Stimulated activated CD4-positive, alpha-beta T cell treated with anti-CD3 and anti-CD28 coated beads, Interleukin-2, amount 100 ng/mL, for 48 hours (primary cell): ENCODE results near the gene MAD2L2.

Source experiments
- DNase-seq, 2 donors: peaks; one replicate each; pipeline ENCODE4 v3.0.0-alpha.2; 2020

MAD2L2 gene

GRCh38 chr1:11652203-11652780, 28.7 kb downstream of the MAD2L2 start:
- no peak for DNase-seq

GRCh38 chr1:11651017-11651416, 29.9 kb downstream of the MAD2L2 start:
- no peak for DNase-seq

- peak; percentile 67 to 74 for DNase-seq
These were observed 30.5 kb downstream of the MAD2L2 start for GRCh38 chr1:11650331-11650991.

GRCh38 chr1:11649624-11650330, 31.2 kb downstream of the MAD2L2 start:
- DNase-seq: no peak

GRCh38 chr1:11649237-11649623, 31.7 kb downstream of the MAD2L2 start:
- no peak for DNase-seq

- peak; percentile 26 to 37 for DNase-seq
These were observed 32.2 kb downstream of the MAD2L2 start for GRCh38 chr1:11648732-11649158.

GRCh38 chr1:11648039-11648438, 32.9 kb downstream of the MAD2L2 start:
- DNase-seq: no peak

- DNase-seq: no peak
These were observed 33.6 kb downstream of the MAD2L2 start for GRCh38 chr1:11647333-11647732.

- DNase-seq: no peak
These were observed 34.6 kb downstream of the MAD2L2 start for GRCh38 chr1:11646317-11646716.

GRCh38 chr1:11645670-11646265, 35.2 kb downstream of the MAD2L2 start:
- DNase-seq: peak; percentile 82 to 85

GRCh38 chr1:11645270-11645669, 35.7 kb downstream of the MAD2L2 start:
- DNase-seq: no peak

GRCh38 chr1:11643782-11644181, 37.2 kb downstream of the MAD2L2 start:
- DNase-seq: no peak

- peak; percentile 67 to 72 for DNase-seq
These were observed 38.4 kb downstream of the MAD2L2 start for GRCh38 chr1:11642418-11643017.

GRCh38 chr1:11641776-11642305, 39.1 kb downstream of the MAD2L2 start:
- DNase-seq: no peak

GRCh38 chr1:11640944-11641343, 40.0 kb downstream of the MAD2L2 start:
- DNase-seq: no peak

GRCh38 chr1:11640101-11640500, 40.8 kb downstream of the MAD2L2 start:
- no peak for DNase-seq

- no peak for DNase-seq
These were observed 41.6 kb downstream of the MAD2L2 start for GRCh38 chr1:11639372-11639771.

GRCh38 chr1:11638121-11638520, 42.8 kb downstream of the MAD2L2 start:
- DNase-seq: no peak

GRCh38 chr1:11634365-11635192, 46.4 kb downstream of the MAD2L2 start:
- no peak for DNase-seq

GRCh38 chr1:11629184-11630016, 51.5 kb downstream of the MAD2L2 start:
- no peak for DNase-seq

- no peak for DNase-seq
These were observed 52.2 kb downstream of the MAD2L2 start for GRCh38 chr1:11628767-11629166.
